Measurements from ENCODE around the gene PLK5.
"Not testable (repeated sequence)": the region's sequence is repeated elsewhere in the genome, so short reads cannot be mapped to it uniquely, and the experiment has no call there.

The PLK5 gene

GRCh38 chr19:1526066-1526778 is 2.3 kb downstream of the PLK5 start:
- DNase-seq, result no peak

- DNase-seq, result no peak
Measured at GRCh38 chr19:1526979-1527649, 3.2 kb downstream of the PLK5 start.

- no peak for DNase-seq
Measured at GRCh38 chr19:1527650-1528309, 3.9 kb downstream of the PLK5 start.

- DNase-seq, result no peak
Measured at GRCh38 chr19:1528596-1529429, 4.9 kb downstream of the PLK5 start.

- DNase-seq, result no peak
Measured at GRCh38 chr19:1529430-1529816, 5.5 kb downstream of the PLK5 start.

- not testable (repeated sequence) for DNase-seq
Measured at GRCh38 chr19:1530856-1531255, 7.0 kb downstream of the PLK5 start.

- DNase-seq, result no peak
Measured at GRCh38 chr19:1531587-1531986, 7.7 kb downstream of the PLK5 start.

GRCh38 chr19:1532003-1532402 is 8.1 kb downstream of the PLK5 start:
- DNase-seq, result no peak

GRCh38 chr19:1533510-1534150 is 9.8 kb downstream of the PLK5 start:
- DNase-seq, result no peak

GRCh38 chr19:1534972-1535371 is 11.1 kb downstream of the PLK5 start:
- no peak for DNase-seq

GRCh38 chr19:1535699-1536098 is 11.8 kb downstream of the PLK5 start:
- not testable (repeated sequence) for DNase-seq

- no peak for DNase-seq
Measured at GRCh38 chr19:1538978-1539377, 15.1 kb downstream of the PLK5 start.

GRCh38 chr19:1539749-1540148 is 15.9 kb downstream of the PLK5 start:
- not testable (repeated sequence) for DNase-seq

- DNase-seq, result no peak
Measured at GRCh38 chr19:1540365-1540925, 16.6 kb downstream of the PLK5 start.

GRCh38 chr19:1549332-1549945 is 25.6 kb downstream of the PLK5 start:
- no peak for DNase-seq

- no peak for DNase-seq
Measured at GRCh38 chr19:1551068-1552040, 27.5 kb downstream of the PLK5 start.

- DNase-seq, result no peak
Measured at GRCh38 chr19:1553415-1553814, 29.5 kb downstream of the PLK5 start.

- DNase-seq, result no peak
Measured at GRCh38 chr19:1554968-1555367, 31.1 kb downstream of the PLK5 start.

GRCh38 chr19:1555487-1556389 is 31.9 kb downstream of the PLK5 start:
- DNase-seq, result no peak
